Thyroid gland (tissue), 4 donors: ENCODE data around the gene RSL24D1.

Experiments used
- CTCF ChIP-seq, 6 experiments: fragments of 200-600 bp in 3 of 6; fragments of 450-650 bp in 3 of 6; sonication (generic) in 3 of 6; IDR thresholded peaks; one replicate each; pipeline ENCODE4 v1.5.1; 2016 to 2019; ENCODE audit warnings: antibody characterized with exemption in 6 of 6, mild to moderate bottlenecking in 2 of 6, inconsistent platforms in 1 of 6, moderate library complexity in 1 of 6
- POLR2A ChIP-seq, 2 donors: fragments of 450-650 bp; IDR thresholded peaks; one replicate each; pipeline ENCODE4 v1.6.1; 2017; ENCODE audit warnings: antibody characterized with exemption in 2 of 2, mild to moderate bottlenecking in 2 of 2, moderate library complexity in 1 of 2

GRCh38 chr15:55222588-55222987, 25.8 kb upstream of the RSL24D1 start:
- TF ChIP-seq CTCF (IDR thresholded peaks at IDR 0.05), result no peak
- no peak for TF ChIP-seq POLR2A (IDR thresholded peaks at IDR 0.05)
